Measurements from ENCODE around the gene AHDC1.

- no peak for TF ChIP-seq EZH2phosphoT487 (IDR thresholded peaks at IDR 0.05; ENCODE audit: low read depth, severe bottlenecking, unreplicated experiment)
- no peak for TF ChIP-seq CTCF (IDR thresholded peaks at IDR 0.05; ENCODE audit: poor library complexity)
- TF ChIP-seq EZH2 (IDR thresholded peaks at IDR 0.05; ENCODE audit: borderline replicate concordance) = no peak
These were observed 67.8 kb downstream of the AHDC1 start for GRCh38 chr1:27536010-27536757.
